GM21515 (cell line): Measurements from ENCODE around the gene NDUFS1.

Experiments
- ATAC-seq: cut with Tn5 transposase; IDR thresholded peaks from one replicate; pipeline ENCODE4 v1.9.1; 2021; ENCODE audit not compliant: unreplicated experiment

NDUFS1 gene

DNA sequence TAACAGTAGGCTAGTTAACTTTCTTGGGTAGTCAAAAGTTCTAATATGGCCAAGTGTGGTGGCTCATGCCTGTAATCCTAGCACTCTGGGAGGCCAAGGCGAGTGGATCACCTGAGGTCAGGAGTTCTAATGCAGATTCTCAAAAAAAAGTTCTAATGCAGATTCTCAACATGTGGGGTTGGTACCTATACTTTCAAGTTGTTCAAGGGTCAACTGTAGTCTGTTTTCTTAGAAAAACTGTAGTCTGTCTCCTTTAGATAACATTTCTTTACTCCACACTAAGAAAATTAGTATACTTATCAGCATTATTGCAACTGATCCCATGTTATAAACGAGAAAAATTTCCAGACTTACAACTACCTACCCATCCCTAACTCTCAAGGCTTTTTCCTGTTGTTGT is 89.8 kb downstream of the NDUFS1 start:
- no peak for ATAC-seq

DNA sequence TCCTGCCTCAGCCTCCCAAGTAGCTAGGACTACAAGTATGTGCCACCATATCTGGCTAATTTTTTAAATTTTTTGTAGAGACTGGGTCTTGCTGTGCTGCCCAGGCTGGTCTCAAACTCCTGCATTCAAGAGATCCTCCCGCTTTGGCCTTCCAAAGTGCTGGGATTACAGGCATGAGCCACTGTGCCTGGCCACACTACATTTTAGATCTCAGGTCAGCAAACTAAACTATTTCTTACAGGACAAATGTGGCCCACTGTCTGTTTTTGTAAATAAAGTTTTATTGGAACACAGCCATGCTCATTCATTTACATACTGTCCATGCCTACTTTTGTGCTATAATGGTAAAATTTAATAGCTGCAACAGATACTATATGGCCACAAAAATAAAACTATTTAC is 91.0 kb downstream of the NDUFS1 start:
- no peak for ATAC-seq
